ENCODE measurements around the gene IER2. TPM values are rescaled to one million over a fixed set of nuclear protein-coding genes. Genes with fewer than 3 reads are reported as not detected.

The IER2 gene
- 382 TPM for total RNA-seq

- peak; percentile 78 to 94 (median 94) for DNase-seq (ENCODE audit: low read depth in 2 of 3, low spot score in 2 of 3)
Measured at GRCh38 chr19:13150187-13150930, at the start of gene IER2, which contains the start of gene STX10. IER2 (plus strand) TSS chr19:13150411; CDS start chr19:13153187, 2,776 bp downstream. STX10 (minus strand) TSS chr19:13150375; CDS start chr19:13150173, 202 bp downstream.

- DNase-seq (ENCODE audit: low read depth in 2 of 3, low spot score in 2 of 3) = peak in 1 of 3 donors; percentile 50
Measured at GRCh38 chr19:13100841-13101589, 49.2 kb upstream of the IER2 start.

- DNase-seq (ENCODE audit: low read depth in 2 of 3, low spot score in 2 of 3) = no peak
Measured at GRCh38 chr19:13101590-13102415, 48.4 kb upstream of the IER2 start.

- DNase-seq (ENCODE audit: low read depth in 2 of 3, low spot score in 2 of 3) = no peak
Measured at GRCh38 chr19:13102416-13102665, 47.9 kb upstream of the IER2 start.

- DNase-seq (ENCODE audit: low read depth in 2 of 3, low spot score in 2 of 3) = peak in 2 of 3 donors; percentile 98
Measured at GRCh38 chr19:13102666-13103580, 47.3 kb upstream of the IER2 start, which contains the start of gene LYL1. LYL1 (minus strand) TSS chr19:13102858; CDS start chr19:13101171, 1,687 bp downstream.

GRCh38 chr19:13103581-13104359 is 46.4 kb upstream of the IER2 start:
- no peak for DNase-seq (ENCODE audit: low read depth in 2 of 3, low spot score in 2 of 3)

- peak in 2 of 3 donors; percentile 98 to 99 for DNase-seq (ENCODE audit: low read depth in 2 of 3, low spot score in 2 of 3)
Measured at GRCh38 chr19:13104360-13104847, 45.8 kb upstream of the IER2 start.

GRCh38 chr19:13104848-13105711 is 45.1 kb upstream of the IER2 start:
- peak in 2 of 3 donors; percentile 54 to 62 for DNase-seq (ENCODE audit: low read depth in 2 of 3, low spot score in 2 of 3)

- no peak for DNase-seq (ENCODE audit: low read depth in 2 of 3, low spot score in 2 of 3)
Measured at GRCh38 chr19:13109361-13110098, 40.7 kb upstream of the IER2 start.

GRCh38 chr19:13110099-13110610 is 40.1 kb upstream of the IER2 start:
- DNase-seq (ENCODE audit: low read depth in 2 of 3, low spot score in 2 of 3) = no peak

- no peak for DNase-seq (ENCODE audit: low read depth in 2 of 3, low spot score in 2 of 3)
Measured at GRCh38 chr19:13112555-13112954, 37.7 kb upstream of the IER2 start.

- no peak for DNase-seq (ENCODE audit: low read depth in 2 of 3, low spot score in 2 of 3)
Measured at GRCh38 chr19:13115936-13116281, 34.3 kb upstream of the IER2 start.

- DNase-seq (ENCODE audit: low read depth in 2 of 3, low spot score in 2 of 3) = peak; percentile 77 to 95 (median 91)
Measured at GRCh38 chr19:13116282-13117175, 33.7 kb upstream of the IER2 start, which contains the start of gene TRMT1. TRMT1 (minus strand) TSS chr19:13116740; CDS start chr19:13116399, 341 bp downstream.

GRCh38 chr19:13117176-13117771 is 32.9 kb upstream of the IER2 start:
- DNase-seq (ENCODE audit: low read depth in 2 of 3, low spot score in 2 of 3) = no peak

GRCh38 chr19:13117772-13118423 is 32.3 kb upstream of the IER2 start, which contains the start of gene NACC1:
NACC1 (plus strand) TSS chr19:13118264; CDS start chr19:13135208, 16,944 bp downstream.
- DNase-seq (ENCODE audit: low read depth in 2 of 3, low spot score in 2 of 3) = peak; percentile 58 to 93 (median 88)
